GM12874 (cell line): ENCODE data around the gene ZNF429.

Experiments
- TF ChIP-seq, protein P1 (sequence below): IDR thresholded peaks from 2 replicates; pipeline ENCODE4 v1.5.1; 2011; ENCODE audit warnings: low read depth, mild to moderate bottlenecking, control low read depth, low read length, moderate library complexity; ENCODE audit not compliant: insufficient read depth

The ZNF429 gene

DNA sequence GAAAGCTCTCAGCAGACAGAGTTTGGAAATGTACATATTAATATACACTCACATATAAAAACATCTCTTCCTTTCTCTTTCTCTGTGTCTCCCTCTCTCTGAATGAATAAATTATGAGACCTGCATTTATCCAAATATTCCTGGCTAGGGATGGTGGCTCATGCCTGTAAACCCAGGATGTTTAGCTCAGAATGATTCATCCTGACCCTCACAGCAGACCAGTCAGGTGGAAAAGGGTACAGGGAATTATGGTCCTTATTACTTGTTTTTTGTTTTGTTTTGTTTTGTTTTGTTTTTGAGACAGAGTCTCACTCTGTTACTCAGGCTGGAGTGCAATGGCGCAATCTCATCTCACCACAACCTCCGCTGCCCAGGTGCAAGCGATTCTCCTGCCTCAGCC is 71.1 kb downstream of the ZNF429 start:
- TF ChIP-seq, protein P1, sequence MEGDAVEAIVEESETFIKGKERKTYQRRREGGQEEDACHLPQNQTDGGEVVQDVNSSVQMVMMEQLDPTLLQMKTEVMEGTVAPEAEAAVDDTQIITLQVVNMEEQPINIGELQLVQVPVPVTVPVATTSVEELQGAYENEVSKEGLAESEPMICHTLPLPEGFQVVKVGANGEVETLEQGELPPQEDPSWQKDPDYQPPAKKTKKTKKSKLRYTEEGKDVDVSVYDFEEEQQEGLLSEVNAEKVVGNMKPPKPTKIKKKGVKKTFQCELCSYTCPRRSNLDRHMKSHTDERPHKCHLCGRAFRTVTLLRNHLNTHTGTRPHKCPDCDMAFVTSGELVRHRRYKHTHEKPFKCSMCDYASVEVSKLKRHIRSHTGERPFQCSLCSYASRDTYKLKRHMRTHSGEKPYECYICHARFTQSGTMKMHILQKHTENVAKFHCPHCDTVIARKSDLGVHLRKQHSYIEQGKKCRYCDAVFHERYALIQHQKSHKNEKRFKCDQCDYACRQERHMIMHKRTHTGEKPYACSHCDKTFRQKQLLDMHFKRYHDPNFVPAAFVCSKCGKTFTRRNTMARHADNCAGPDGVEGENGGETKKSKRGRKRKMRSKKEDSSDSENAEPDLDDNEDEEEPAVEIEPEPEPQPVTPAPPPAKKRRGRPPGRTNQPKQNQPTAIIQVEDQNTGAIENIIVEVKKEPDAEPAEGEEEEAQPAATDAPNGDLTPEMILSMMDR: no peak

DNA sequence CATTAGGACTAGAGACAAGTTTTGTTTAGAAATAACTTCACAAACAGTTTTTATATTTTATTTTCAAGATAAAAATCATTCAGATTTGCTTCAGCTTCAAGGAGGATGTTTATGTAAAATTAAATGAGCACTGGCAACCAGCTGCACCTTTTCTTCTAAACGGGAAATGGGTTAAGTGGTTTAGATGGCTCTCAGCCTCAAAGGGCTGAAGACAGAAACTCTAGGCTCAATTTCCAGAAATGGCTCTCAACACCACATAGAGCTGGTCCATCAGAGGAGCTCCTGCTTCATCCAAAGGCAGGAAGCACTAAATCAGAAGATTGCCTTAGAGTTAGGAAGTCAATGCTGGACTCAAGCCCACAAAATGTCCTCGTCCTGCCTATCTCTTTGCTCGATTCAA is 74.7 kb downstream of the ZNF429 start:
- TF ChIP-seq, protein P1: no peak

DNA sequence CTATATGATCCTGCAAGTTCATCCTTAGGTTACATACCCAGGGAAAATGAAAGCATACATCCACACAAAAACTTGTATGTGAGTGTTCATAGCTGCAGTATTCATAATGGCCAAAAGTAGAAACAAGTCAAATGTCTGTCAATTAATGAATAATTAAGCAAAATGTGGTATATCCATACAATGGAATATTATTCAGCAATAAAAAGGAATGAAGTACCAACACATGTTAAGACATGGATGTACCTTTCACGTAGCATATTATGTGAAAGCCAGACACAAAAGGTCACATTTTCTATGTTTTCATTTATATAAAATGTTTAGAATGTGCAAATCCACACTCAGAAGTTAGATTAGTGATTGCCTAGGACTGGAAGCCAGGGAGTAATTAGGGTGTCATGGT is 75.4 kb downstream of the ZNF429 start:
- TF ChIP-seq, protein P1: no peak

DNA sequence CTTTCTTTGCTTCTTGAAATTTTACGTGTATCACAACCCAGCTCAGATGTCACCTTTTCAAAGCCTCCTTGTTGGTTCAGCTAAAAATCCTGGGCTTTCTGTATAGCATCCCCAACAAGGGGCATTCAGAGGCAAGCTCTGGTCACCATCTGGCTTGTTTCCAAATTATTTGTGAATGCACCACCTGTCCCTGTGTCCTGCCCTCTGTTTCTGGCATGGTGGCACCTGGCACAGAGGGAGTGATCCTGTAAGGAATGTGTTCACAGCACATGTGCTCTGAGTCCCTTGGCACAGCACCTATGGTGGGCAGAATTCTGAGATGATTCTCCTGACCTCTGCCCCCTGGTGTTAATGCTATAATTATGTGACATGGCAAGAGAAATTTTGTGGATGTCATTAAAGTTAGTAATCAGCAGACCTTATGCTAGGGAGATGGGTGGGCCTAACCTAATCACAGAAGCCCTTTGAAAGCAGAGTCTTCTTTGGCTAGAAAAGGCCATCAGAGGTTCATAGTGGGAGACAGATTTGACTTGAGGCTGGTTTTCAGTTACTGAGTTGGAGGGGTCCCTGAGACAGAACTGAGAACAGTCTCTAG is 76.3 kb downstream of the ZNF429 start:
- TF ChIP-seq, protein P1: no peak

DNA sequence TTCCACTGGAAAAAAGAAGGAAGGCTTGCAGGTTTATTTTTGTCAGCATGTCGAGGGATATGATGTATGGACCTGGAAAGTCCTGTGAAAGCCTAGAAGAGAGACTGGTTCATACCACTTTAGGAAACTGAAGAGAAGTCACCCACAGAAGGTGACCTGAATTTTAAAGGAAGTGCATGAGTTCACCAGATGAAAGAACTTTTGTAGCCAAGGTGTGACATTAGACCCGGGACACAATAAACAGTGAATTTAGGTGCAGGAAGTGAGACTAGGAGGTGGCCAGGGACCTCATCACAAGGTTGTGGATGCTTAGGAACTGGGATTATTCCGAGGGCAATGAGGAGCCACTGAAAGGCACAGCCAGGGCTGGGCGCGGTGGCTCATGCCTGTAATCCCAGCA is 79.1 kb downstream of the ZNF429 start:
- TF ChIP-seq, protein P1: no peak

DNA sequence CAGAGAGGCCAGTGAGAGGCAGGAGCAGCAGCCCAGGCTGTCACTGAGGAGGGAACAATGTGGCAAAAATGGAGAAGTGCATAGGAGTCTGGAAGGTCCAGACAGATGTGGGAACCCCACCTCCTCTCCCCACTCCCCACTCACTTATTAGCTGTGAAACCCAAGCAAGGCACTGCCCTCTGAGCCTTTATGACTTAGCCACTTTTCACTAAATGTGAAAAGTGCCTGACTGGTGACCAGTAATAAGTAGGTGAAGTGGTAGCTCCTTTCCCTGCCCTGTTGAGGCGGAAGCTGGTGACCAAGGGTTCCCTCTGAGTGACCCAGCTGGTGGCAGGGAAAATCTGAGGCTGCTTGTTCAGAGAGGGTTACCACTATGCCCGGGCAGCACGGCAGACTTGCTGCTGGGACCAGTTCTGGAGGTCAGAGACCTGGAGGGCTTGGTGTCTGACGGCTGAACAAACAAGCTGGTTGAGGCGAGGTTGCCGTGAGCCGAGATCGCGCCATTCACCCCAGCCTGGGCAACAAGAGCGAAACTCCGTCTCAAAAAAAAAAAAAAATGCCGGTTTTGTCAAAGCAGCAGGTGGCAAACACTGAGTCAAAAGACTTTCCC is 80.0 kb downstream of the ZNF429 start:
- TF ChIP-seq, protein P1: no peak

DNA sequence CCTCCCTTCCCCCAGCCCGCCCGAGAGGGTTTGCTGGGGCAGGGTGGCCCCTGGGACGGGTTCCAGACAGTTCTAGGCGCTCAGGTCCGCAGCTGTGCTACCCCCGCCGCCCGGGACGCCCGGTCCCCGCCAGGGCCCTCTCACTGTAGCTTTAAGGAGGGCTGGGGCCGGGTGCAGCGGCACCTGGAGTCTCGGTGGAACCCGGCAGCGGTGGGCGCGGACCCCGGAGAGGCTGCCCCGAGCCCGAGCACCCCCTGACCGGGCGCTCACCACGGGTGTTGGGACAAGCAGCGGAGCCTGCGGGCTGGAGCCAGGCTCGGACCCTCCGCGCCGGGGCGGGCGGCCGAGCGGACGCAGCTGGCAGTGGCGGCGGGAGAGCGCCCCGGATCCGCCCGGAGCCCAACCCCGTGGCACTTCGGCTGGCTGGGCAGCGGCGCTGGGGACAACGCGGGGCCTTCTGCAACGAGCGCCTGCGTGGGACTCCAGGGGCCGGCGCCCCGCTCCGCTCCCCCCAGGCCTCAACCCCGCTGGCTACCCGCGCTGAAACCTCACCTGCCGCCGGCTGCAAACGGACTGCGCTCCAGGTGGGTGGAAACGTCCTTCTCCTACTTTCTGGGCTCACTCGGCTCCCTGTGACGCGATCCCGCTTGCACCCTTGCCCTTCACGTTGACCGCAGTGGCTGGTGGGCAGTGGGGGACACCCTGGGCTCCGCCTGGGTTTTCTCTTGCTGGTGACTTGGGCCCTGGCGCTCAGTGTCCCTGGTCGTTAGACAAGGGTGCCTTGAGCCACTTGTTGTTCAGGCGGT is 81.1 kb downstream of the ZNF429 start:
- TF ChIP-seq, protein P1: no peak
